Measurements from ENCODE around the gene PGBD5.

PGBD5 gene

DNA sequence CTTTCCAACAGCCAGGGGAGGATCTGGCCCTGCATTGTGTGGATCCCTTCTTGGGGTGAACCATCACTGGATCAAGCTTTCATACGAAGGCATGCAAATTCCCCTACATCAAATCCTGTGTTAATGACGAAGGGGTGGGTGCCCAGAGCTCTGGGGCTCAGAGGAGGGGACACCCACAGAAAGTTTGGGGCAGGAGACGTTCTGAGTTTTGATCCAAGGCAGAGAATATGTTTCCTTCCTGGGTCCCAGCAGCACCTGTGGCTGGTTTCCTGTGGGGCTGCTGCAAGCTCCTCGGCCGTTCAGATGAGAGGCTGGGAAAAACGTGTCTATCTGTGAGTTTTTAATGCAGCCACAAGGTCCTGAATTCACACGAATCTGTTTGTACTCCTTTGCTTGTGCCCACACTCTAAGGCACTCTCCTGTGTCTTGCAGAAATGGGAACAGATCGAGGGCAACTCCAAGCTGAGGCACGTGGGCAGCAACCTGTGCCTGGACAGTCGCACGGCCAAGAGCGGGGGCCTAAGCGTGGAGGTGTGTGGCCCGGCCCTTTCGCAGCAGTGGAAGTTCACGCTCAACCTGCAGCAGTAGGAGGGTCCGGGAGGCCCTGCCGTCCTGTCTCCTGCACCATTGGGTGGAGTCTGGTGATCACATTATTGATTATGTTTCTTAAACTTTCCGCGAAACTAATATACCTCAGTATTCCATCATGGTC is 147.1 kb downstream of the PGBD5 start:
- no peak for DNase-seq (ENCODE audit: low spot score)

DNA sequence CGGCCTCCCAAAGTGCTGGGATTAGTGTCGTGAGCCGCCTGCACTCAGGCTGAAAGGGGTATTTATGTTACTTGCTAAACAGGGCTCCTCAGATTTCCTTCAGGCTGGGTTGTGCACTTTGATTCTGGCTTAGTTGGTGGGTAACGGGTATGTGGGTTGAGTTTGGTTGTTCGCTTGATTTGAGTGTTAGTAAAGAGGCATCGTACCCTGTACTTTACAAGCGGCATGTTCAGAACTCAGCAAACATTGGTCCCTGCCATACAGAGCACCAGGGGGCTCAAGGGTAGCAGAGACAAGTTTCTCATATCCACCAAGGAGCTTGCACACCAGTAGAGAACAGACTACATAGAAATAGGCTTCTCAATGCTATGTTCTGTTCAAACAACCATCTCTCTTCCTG is 147.8 kb downstream of the PGBD5 start:
- no peak for DNase-seq (ENCODE audit: low spot score)

DNA sequence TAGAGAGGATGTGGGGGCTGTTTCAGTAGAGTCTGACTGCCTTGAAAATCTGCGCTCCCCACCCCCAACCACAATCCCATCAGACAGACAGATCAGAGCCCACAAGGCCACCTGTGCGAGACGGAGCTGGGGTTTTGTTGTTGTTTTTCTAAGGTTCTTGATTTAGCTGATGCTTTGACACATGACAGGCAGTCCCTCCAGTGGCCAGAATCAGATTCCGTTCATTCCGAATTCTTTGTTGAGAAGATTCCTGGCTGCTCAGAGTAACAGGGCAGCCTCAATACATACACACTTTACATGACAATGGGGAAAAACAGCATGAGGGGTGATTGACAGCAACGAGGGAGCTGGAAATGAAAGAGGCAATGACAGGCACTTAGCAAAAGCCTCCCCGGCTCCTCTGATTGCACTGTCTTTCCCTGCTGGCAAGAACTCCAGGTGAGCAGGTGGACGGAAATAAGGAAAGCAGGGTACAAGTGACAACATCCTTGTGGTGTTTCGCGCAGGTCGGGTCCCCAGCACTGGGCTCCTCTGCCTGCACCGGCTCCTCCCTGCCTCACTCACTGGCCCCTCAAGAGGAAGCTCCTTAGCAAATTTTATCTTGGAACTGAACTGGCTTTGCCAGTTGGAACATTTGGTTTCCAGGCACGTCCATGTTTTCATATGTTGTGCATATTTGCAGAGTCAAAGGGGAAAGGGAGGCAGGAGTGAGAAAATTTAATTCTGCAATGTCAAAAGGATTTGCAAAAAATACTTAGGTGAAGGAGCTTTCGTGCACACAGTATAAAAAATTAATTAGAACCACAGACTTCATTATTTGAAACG is 148.7 kb downstream of the PGBD5 start:
- no peak for DNase-seq (ENCODE audit: low spot score)

DNA sequence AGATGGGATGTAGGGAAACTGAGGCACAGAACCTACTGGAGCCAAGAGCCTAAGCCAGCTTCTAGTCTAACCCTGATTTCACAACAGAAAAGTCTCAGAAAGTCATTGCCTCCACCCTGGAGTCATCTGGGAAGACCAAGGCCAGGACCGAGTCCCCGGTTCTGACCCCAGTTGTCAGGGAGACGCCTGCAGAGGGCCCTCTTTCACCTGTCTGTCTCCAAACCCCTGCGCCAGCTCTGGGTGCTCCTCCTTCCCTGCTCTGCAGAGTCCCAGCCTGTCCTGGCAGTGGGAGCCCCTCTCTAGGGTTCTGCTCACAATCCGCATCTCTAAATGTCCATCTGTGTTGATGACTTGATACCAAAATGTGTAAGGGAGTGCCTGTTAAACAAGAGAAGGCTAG is 149.7 kb downstream of the PGBD5 start:
- no peak for DNase-seq (ENCODE audit: low spot score)

DNA sequence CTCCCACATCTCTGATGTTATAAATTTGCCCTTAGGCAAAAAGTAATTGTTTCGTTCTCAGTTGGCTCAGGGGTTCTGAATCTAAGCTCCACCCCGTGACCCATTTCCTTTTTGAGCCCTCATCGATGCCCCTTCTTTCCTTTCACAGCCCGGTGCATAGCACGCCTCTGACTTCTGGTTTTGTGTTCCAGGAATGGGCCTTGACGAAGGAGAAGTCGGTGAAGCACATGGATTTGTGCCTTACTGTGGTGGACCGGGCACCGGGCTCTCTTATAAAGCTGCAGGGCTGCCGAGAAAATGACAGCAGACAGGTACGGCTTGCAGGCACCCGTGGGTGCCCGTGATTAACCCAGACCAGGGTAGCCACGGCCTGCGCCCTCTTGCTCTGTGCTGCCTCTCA is 151.9 kb downstream of the PGBD5 start:
- no peak for DNase-seq (ENCODE audit: low spot score)

DNA sequence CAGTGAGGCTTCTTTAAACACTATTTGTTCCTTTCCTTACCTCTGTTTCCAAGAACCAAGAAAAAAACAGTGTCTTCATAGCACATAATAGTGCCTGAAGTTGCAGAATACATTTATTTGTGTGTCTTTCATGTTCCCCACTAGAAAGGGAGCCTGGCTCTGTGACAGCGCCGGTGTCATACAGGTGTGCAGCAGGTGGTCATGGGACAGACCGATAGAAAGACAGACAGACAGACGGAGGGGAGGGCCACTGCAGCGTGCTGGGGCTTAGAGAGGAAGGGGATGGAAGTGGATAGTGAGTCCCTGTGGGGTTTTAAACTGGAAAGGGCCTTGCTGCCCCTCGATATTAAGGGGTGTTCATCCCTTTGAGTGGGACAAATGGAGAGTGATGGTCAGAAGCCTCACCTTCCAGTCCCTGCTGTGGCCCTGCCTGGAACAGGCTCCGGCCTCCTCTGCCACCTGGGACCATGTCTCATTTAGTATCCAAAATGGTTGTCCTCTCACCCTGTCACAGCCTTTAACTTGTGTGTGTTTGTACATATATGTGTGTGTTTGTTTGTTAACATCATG is 152.9 kb downstream of the PGBD5 start:
- DNase-seq (ENCODE audit: low spot score): no peak

DNA sequence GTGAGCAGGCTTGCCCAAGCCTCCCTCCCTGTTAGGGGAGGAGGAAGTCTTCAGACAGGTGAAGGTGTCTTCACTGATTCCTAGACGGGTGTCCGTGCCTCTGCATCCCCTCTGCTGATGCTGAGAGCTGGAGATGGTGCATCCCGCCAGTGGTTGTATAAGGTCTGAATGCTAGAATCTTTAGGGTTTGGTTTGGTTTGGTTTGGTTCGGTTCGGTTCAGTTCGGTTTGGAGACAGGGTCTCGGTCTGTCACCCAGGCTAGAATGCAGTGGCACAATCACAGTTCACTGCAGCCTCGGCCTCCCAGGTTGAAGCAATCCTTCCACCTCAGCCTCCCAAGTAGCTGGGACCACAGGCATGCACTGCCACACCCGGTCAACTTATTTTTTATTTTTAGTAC is 153.6 kb downstream of the PGBD5 start:
- no peak for DNase-seq (ENCODE audit: low spot score)

DNA sequence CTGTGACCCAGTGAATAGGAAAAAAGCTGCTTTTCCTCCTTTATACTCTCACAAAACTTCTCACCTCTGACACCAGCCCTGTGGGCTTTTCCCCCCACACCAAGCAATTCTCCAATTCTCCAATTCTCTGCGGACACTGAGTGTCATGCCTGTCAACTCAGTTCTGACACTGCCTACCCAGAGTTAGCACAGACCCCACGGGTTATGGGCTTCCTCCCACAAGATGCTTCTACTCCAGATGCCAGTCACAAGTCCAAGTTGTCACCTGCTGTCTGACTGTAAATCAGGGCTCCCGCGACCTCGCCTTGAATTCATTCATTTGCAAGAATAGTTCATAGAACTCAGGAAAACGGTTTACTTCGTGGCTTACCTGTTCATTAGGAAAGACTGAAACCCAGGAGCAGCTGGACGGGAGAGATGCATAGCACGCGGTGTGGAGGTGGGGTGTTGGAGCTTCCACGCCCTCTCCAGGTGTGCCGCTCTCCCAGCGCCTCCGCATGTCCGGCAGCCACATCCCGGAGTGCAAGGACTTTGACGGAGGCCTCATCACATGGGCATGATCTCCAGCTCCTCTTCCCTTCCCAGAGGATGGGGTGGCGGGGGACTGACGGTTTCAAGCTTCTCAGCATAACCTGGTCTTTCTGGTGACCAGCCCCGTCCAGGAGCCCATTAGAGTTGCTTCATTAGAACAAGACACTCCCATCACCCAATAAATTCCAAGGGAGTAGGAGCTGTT is 154.7 kb downstream of the PGBD5 start:
- no peak for DNase-seq (ENCODE audit: low spot score)

DNA sequence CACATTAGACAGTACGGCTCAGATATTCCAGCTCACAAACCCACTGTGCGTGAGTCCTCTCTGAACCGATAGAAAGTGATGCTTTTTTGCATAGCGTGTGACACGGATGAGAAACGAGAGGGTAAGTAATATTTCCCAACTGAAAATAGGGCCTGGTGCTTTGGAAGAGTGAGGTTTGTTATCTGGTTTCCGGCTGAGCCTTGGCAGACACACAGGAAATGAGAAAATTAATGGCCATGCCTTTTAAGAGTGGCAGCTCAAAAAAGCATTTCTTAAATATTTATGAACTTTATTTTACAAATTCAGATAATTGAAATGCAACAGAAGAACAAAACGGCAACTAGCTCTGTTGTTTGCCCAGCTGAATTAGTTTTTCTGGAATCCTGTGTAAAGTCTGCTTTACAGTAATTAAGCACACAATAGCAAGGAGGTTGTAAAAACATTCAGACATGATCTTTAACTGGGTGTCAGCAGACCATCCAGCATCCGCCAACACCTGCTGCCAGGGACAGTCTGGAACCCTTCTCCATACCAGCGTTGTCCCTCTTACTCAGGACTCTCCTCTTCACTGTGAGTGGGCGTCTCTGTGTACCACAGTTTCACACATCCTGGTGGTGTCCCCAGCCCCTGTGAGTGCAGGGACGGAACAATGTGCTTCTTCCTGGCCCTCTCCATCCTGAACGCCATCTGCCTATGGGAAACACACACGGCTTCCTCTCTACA is 155.4 kb downstream of the PGBD5 start:
- DNase-seq (ENCODE audit: low spot score): no peak

DNA sequence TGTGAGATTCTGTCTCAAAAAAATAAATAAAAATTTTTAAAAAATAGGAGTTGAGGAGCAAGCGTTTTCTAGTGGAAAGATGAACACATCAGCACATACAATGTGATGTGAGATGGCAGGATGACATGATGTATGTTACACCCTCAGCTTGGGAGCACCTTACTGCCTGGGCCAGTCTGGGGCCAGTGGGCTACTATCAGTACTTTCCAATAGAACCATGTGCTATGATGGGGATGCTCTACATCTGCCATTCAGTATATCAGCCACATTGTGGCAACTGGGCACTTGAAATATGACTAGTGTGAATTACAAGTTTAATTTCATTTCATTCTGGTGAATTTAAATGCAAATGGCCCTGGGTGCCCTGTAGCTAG is 156.0 kb downstream of the PGBD5 start:
- no peak for DNase-seq (ENCODE audit: low spot score)

DNA sequence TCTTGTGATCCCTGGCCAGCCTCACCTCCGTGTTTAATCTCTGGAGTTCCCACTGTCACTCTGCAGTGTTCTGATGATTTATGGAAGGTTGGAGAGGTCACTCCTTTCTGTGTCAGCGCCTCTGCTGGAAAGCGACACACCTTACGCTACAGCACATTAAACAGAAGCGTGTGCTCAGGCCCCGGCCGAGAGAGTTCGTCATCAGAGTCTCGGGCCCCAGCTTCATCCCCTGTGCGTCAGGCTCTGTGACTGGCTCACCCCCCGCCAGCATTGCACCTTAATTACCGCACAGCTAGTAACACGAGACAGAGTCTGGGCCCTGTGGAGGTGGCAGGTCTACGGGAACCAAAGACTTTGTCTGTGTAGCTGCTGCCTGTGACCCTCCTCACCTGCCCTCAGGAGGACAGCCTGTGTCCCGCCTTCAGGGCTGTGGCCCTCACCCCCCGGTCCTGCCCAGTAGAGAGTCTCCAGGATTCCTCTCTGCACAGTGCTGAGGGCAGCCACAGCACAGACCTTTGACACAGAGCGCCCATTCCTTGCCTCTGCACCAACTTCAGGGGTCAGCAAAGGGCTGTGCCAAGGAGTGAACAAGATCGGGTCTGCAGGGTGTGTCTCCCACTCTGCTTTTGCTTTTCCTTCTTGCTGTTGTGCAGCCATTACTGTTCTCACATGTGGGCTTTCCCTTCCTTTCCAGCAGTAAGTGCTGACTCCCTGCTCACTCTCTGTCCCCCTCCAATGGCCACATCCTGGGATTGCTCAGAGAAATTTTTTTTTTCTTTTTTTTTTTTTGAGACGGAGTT is 157.6 kb downstream of the PGBD5 start:
- DNase-seq (ENCODE audit: low spot score): no peak

DNA sequence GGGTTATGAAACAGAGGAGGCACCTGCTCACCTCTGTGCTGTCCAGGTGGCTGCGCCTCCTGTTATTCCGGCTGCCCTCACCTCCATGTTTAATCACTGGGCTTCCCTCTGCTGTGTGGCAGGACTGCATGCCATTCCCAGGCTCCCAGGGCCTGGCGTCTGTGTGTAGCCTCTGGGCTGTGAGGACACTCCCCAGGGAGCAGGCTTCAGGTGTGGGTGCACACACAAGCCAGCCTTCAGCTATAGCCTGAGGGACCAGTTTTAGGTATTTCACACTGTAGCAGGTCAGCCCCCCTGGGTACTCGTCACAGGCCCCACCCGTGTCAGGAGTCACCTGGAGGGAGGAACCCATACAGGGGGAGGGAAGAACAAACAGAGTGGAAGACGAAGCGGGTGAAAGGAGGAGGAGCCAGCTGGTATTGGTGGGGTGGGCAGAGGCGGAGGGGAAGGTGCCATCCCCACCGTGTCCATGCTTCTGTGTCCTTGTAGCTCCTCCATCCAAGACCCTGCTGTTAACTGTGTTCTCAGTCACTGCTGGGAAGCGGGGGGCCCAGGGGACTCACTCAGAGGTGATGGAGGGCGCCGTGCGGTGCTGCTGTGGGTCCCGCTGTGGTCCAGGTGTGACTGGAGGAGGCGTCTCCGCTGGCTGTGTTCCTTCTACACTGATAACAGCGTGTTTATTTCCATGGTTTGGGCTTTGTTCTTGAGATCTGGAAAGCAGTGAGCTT is 158.6 kb downstream of the PGBD5 start:
- DNase-seq (ENCODE audit: low spot score): no peak

DNA sequence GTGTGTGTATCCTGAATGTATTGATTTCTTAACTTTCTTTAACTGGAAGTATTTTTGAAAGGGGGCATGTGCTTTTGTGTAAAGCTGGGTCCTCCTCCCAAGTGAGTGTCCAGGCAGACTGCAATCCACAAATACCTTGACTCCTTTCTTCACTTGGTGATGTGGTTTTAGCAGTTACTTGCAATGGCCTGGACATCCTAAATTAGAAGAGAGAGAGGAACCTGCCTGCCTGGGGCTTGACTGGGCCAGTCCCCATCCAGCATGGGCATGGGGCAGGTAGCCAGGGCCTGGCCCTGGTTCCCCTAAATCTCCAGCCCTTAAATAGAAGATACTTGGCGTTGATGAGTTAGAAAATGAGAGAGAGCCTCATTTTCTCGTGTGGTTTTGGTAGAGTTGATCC is 159.7 kb downstream of the PGBD5 start:
- DNase-seq (ENCODE audit: low spot score): no peak

DNA sequence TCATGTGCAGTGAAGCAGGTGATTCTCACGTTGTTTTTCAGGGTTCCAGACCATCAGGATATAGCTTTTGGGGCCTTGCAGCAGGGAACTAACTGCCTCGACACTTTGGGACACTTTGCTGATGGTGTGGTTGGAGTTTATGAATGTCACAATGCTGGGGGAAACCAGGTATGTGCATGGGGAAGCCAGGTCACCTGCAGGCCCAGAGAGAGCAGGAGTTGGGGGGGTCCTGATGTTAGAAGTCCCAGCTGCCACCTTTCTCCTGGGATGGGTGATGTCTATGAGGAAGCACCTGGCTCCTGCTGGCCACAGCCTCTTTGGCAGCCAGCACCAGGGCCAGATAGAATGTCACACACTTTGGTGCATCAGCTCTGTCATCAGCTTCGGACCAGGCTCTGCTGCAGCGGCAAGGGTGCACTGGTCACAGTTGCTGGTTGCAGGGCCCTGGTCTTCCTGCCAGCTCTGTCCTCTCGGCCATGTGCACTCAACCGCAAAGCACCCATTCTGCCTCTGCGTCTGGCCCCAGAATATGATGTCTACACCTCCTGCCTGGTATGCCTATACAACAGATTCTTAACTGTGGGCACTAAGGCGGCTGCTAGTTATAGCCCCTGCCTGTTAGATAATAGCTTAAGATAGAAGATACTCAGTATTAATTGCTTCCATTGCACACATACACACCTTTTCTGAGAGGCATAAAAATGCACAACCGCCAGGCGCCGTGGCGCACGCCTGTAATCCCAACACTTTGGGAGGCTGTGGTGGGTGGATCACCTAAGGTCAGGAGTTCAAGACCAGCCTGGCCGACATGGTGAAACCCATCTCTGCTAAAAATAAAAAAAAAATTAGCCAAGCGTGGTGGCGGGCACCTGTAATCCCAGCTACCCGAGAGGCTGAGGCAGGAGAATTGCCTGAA is 160.7 kb downstream of the PGBD5 start:
- DNase-seq (ENCODE audit: low spot score): no peak
